ENCODE measurements around the gene MINDY1. TPM values are rescaled to one million over a fixed set of nuclear protein-coding genes. Genes with fewer than 3 reads are reported as not detected.

Gene MINDY1
- polyA plus RNA-seq, 1 experiment = 13.0 TPM

DNA sequence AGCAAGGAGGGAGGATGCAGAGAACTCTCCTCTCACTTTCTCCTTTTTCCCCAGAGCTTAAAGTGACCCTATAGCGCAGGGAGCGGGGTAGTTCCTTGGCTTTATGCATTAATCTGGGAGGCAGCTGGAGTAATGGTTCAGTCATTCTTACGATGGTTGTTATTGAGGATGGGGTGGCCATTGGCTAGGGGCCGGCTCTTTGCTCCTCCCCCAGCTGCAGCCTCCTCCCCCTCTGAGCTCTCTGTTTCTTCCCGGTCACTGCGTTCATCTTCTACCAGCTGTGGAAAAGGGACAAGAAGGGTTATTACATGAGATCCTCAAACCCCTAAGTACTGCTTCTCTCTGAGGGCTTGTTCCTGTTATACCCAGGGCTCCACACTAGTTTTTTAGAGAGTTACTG is 40.7 kb downstream of the MINDY1 start:
- Histone ChIP-seq H3K36me3 (ENCODE audit: control insufficient read depth, insufficient read depth, low read length) (peaks cover 44% of the 10 kb centered on the region), H3K27me3 (ENCODE audit: control insufficient read depth, insufficient read depth, low read length) (no peaks in the 10 kb centered on the region), H3K4me3 (ENCODE audit: low read depth, low read length) (no peak overlapping the region)
- ChIA-PET CTCF (interaction anchor here (0.7 to 1.2 kb wide), 3 partner anchors 16 to 44 kb away, joined by 3 read pairs; partner anchors contain the start of gene ANXA9), POLR2A (no interaction called here)
- DNase-seq (ENCODE audit: low read depth) = no peak
- TF ChIP-seq, protein P1, sequence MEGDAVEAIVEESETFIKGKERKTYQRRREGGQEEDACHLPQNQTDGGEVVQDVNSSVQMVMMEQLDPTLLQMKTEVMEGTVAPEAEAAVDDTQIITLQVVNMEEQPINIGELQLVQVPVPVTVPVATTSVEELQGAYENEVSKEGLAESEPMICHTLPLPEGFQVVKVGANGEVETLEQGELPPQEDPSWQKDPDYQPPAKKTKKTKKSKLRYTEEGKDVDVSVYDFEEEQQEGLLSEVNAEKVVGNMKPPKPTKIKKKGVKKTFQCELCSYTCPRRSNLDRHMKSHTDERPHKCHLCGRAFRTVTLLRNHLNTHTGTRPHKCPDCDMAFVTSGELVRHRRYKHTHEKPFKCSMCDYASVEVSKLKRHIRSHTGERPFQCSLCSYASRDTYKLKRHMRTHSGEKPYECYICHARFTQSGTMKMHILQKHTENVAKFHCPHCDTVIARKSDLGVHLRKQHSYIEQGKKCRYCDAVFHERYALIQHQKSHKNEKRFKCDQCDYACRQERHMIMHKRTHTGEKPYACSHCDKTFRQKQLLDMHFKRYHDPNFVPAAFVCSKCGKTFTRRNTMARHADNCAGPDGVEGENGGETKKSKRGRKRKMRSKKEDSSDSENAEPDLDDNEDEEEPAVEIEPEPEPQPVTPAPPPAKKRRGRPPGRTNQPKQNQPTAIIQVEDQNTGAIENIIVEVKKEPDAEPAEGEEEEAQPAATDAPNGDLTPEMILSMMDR (IDR thresholded peaks at IDR 0.05; ENCODE audit: insufficient read depth, low read depth, low read length) = no peak

DNA sequence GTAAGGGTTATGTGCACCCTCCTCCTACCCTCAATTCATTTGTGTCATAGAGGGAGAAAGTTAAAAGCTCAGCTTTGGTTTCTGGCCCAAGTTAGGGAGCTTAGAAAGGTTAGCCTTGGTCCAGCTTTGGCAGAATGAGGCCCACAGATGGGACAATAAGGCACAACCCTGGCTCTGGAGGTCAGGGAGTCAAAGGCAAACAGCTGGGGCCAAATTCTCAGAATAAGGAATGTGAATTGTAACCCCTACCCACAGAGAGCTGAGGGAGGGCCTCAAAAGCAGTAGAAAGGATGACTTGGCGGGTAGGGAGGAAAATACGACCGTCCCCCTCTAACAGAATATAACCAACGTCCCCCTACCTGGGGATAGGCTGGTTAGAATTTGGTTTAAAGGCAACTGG is 41.1 kb downstream of the MINDY1 start:
- H3K36me3 ChIP-seq (ENCODE audit: control insufficient read depth, insufficient read depth, low read length) = peaks cover 47% of the 10 kb centered on the region
- ChIA-PET POLR2A (no interaction called here), CTCF (interaction anchor here (0.7 to 1.2 kb wide), 3 partner anchors 16 to 43 kb away, joined by 3 read pairs; partner anchors contain the start of gene ANXA9)
- no peak overlapping the region for H3K4me3 ChIP-seq (ENCODE audit: low read depth, low read length)
- H3K27me3 ChIP-seq (ENCODE audit: control insufficient read depth, insufficient read depth, low read length) = no peaks in the 10 kb centered on the region
- TF ChIP-seq, protein P1 (IDR thresholded peaks at IDR 0.05; ENCODE audit: insufficient read depth, low read depth, low read length) = no peak
- DNase-seq (ENCODE audit: low read depth) = no peak

DNA sequence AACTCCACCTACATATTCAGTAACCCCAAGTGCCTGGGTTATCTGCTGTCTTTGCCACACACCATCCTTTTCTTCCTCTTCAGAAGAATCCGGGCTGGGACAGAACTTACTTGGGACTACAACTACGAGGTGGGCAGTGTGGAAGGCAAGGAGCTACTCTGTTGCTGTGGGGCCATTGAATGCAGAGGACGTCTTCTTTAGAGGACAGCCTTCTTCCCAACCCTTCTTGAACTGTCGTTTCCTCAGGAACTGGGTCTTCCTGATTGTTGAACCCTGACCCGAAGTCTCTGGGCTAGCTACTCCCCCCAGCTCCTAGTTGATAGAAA is 42.6 kb downstream of the MINDY1 start:
- TF ChIP-seq, protein P1 (IDR thresholded peaks at IDR 0.05; ENCODE audit: insufficient read depth, low read depth, low read length) = no peak
- DNase-seq (ENCODE audit: low read depth) = no peak
- POLR2A ChIA-PET = no interaction called here
- Histone ChIP-seq H3K4me3 (ENCODE audit: low read depth, low read length) (no peak overlapping the region), H3K27me3 (ENCODE audit: control insufficient read depth, insufficient read depth, low read length) (no peaks in the 10 kb centered on the region), H3K36me3 (ENCODE audit: control insufficient read depth, insufficient read depth, low read length) (peaks cover 50% of the 10 kb centered on the region)
- CTCF ChIA-PET = interaction anchor here (0.6 kb wide), 1 partner anchor 11 kb away, joined by 4 read pairs; no protein-coding TSS in a partner anchor

DNA sequence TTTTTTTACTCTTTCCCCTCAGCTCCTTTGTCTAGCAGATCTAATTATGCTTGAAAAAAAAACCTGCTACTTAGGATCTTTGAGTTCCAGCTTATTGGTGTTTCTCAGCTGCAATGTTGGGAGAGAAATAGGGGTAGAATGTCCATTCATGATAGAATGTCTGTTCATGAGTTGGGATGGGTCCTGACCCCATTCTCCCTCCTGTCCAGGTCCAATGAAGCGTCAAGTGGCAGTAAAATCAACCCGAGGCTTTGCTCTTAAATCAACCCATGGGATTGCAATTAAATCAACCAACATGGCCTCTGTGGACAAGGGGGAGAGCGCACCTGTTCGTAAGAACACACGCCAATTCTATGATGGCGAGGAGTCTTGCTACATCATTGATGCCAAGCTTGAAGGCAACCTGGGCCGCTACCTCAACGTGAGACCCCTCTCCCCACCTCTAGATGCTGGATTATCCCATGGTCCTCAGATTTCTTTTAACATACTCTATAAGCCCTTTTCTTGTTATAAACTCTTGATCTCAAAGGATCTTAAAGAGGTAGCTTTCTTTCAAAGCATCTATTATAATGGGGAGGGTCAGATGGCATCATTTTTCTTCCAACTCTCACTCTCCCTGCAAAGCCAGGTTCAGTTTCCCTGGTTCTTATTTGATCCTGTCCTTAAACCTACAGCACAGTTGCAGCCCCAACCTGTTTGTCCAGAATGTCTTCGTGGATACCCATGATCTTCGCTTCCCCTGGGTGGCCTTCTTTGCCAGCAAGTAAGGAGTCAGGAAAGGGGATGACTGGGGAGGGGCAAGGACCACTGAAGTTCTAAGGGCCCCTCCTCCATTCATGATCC is 43.2 kb downstream of the MINDY1 start:
- ChIA-PET POLR2A (no interaction called here), CTCF (interaction anchor here (1.7 kb wide), 1 partner anchor 32 kb away, joined by 7 read pairs; no protein-coding TSS in a partner anchor)
- H3K4me3 ChIP-seq (ENCODE audit: low read depth, low read length) = no peak overlapping the region
- DNase-seq (ENCODE audit: low read depth) = no peak
- TF ChIP-seq, protein P1 (IDR thresholded peaks at IDR 0.05; ENCODE audit: insufficient read depth, low read depth, low read length) = no peak
- H3K36me3 ChIP-seq (ENCODE audit: control insufficient read depth, insufficient read depth, low read length) = peaks cover 48% of the 10 kb centered on the region
- H3K27me3 ChIP-seq (ENCODE audit: control insufficient read depth, insufficient read depth, low read length) = no peaks in the 10 kb centered on the region

DNA sequence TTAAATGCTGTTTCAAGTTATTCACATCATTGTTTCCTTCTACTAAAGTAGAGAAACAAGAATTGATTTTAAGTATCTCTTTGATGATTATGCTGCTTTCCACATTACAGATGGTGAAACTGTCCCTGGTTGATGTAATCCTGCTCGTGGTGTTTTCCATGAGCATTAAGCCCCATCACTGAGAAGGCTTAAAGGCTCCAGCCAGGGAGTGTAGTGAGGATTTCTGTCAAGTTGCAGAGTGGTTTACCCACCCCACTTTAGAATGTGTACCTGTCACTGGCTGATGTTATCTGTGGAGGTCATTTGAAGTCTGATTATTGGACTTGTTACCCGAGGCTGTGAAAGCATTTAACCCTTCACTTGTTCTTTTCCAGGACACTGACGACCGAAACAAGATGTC is 44.9 kb downstream of the MINDY1 start:
- no peak for DNase-seq (ENCODE audit: low read depth)
- ChIA-PET POLR2A (no interaction called here), CTCF (interaction anchor here (0.9 to 1.7 kb wide), 2 partner anchors 9 to 34 kb away, joined by 3 to 7 read pairs; no protein-coding TSS in a partner anchor)
- H3K27me3 ChIP-seq (ENCODE audit: control insufficient read depth, insufficient read depth, low read length) = no peaks in the 10 kb centered on the region
- peaks cover 34% of the 10 kb centered on the region for H3K36me3 ChIP-seq (ENCODE audit: control insufficient read depth, insufficient read depth, low read length)
- no peak overlapping the region for H3K4me3 ChIP-seq (ENCODE audit: low read depth, low read length)
- TF ChIP-seq, protein P1 (IDR thresholded peaks at IDR 0.05; ENCODE audit: insufficient read depth, low read depth, low read length) = no peak
